K562 (cell line): Measurements from ENCODE around the gene GP1BA. TPM values are rescaled to one million over a fixed set of nuclear protein-coding genes. Genes with fewer than 3 reads are reported as not detected.
A peak's percentile ranks its signal among the peaks of the same experiment; 100 is the strongest.
"Not testable (repeated sequence)": the region's sequence is repeated elsewhere in the genome, so short reads cannot be mapped to it uniquely, and the experiment has no call there.

Experiments used
- ATAC-seq: fragments of 200-7000 bp; cut with Tn5 transposase; 3 replicates; pipeline ENCODE4 v1.9.1; 2020; ENCODE audit warnings: moderate library complexity
- BruUV-seq: library from RNA; stranded (reverse); fragments of 400-500 nt; replicated peaks from 2 replicates; lab custom pipeline; 2021; lab: Mats Ljungman, UMichigan
- CTCF ChIA-PET: fragments of 300-600 bp; formaldehyde crosslinking; extraction: SDS; loops from one replicate; lab custom pipeline; 2021; ENCODE audit warnings: low intra/inter-chr PET ratio; lab: Yijun Ruan, JAX
- POLR2A ChIA-PET: fragments of 300-600, 350-650 bp; sonication (Branson Sonifier 250); formaldehyde crosslinking; extraction: SDS; loops from one replicate; lab custom pipeline; 2021; ENCODE audit warnings: antibody characterized with exemption, inconsistent platforms; lab: Yijun Ruan, JAX
- DNase-seq, 4 experiments: peaks; one replicate each; pipeline versions ENCODE4 v3.0.0 to v3.0.0-alpha.2; 2011 to 2018; ENCODE audit warnings: low spot score in 3 of 4, mixed read lengths in 3 of 4; ENCODE audit errors: extremely low read depth in 1 of 4
- FAIRE-seq: peaks from 2 replicates; lab custom pipeline; 2011; peaks lifted over from hg19 to GRCh38; lab: Jason Lieb, UNC
- H2AFZ ChIP-seq: 2 replicates; pipeline ENCODE4 v1.6.0; 2011; ENCODE audit warnings: low read depth, low read length, control low read depth, inconsistent platforms
- H3K27ac ChIP-seq: fragments of 200-600 bp; 3 replicates; pipeline ENCODE4 v1.8.0; 2011; ENCODE audit warnings: low read depth, mild to moderate bottlenecking, control low read depth, inconsistent platforms, low read length, moderate library complexity, mixed read lengths; ENCODE audit errors: extremely low read depth
- H3K27me3 ChIP-seq, 2 experiments: fragments of 300-600 bp in 1 of 2; 2 replicates in 1 of 2; 3 replicates in 1 of 2; pipeline versions ENCODE4 v1.6.0 to v1.8.0; 2011; ENCODE audit warnings: inconsistent platforms in 2 of 2, low read length in 2 of 2, mild to moderate bottlenecking in 1 of 2, mixed read lengths in 1 of 2, moderate library complexity in 1 of 2; ENCODE audit not compliant: control insufficient read depth in 2 of 2, insufficient read depth in 2 of 2
- H3K36me3 ChIP-seq: fragments of 300-600 bp; 3 replicates; pipeline ENCODE4 v1.8.0; 2011; ENCODE audit warnings: mild to moderate bottlenecking, low read length, inconsistent platforms; ENCODE audit not compliant: control insufficient read depth, insufficient read depth
- H3K4me1 ChIP-seq, 2 experiments: fragments of 200-600 bp in 1 of 2; replicated peaks in 1 of 2; 2 replicates in 1 of 2; 3 replicates in 1 of 2; pipeline versions ENCODE4 v1.5.1 to v1.8.0; 2011; ENCODE audit warnings: inconsistent platforms in 2 of 2, low read length in 2 of 2, mild to moderate bottlenecking in 1 of 2, mixed read lengths in 1 of 2, moderate library complexity in 1 of 2; ENCODE audit not compliant: control insufficient read depth in 2 of 2, insufficient read depth in 2 of 2
- H3K4me2 ChIP-seq: 2 replicates; pipeline ENCODE4 v1.6.1; 2011; ENCODE audit warnings: low read length, control low read depth, inconsistent platforms, mixed read lengths; ENCODE audit not compliant: insufficient read depth
- H3K4me3 ChIP-seq: fragments of 200-600 bp; sonication (generic), shearing (Covaris generic); 2 replicates; pipeline ENCODE4 v1.5.1; 2016; ENCODE audit warnings: control low read depth, inconsistent platforms
- H3K79me2 ChIP-seq: fragments of 200-600 bp; 3 replicates; pipeline ENCODE4 v1.8.0; 2011; ENCODE audit warnings: low read length, inconsistent platforms; ENCODE audit not compliant: control insufficient read depth, insufficient read depth
- H3K9ac ChIP-seq, 2 experiments: 2 replicates each; pipeline versions ENCODE4 v1.6.0 to v1.6.1; 2011; ENCODE audit warnings: low read depth in 2 of 2, low read length in 2 of 2, control low read depth in 1 of 2, inconsistent platforms in 1 of 2, mild to moderate bottlenecking in 1 of 2, mixed read lengths in 1 of 2; ENCODE audit not compliant: insufficient read depth in 1 of 2
- H3K9me1 ChIP-seq: one replicate; pipeline ENCODE4 v1.6.0; 2011; ENCODE audit warnings: inconsistent platforms, mild to moderate bottlenecking, low read length, moderate library complexity; ENCODE audit not compliant: control insufficient read depth, insufficient read depth
- H3K9me3 ChIP-seq: replicated peaks from 2 replicates; pipeline ENCODE4 v1.5.1; 2011; ENCODE audit warnings: low read depth, low read length, inconsistent platforms; ENCODE audit not compliant: control insufficient read depth, insufficient read depth
- H4K20me1 ChIP-seq: replicated peaks from 2 replicates; pipeline ENCODE4 v1.6.1; 2011; ENCODE audit warnings: low read length, inconsistent platforms, mixed read lengths; ENCODE audit not compliant: control insufficient read depth, insufficient read depth
- NFIC ChIP-seq: fragments of 450-650 bp; IDR thresholded peaks from 2 replicates; pipeline ENCODE4 v1.6.1; 2017; ENCODE audit warnings: mild to moderate bottlenecking, inconsistent platforms
- NR1H2 ChIP-seq: sonication (generic); formaldehyde crosslinking; IDR thresholded peaks from 2 replicates; pipeline ENCODE4 v1.4.0; 2020; ENCODE audit warnings: mild to moderate bottlenecking, missing genetic modification reagents
- ZNF121 ChIP-seq: sonication (generic); formaldehyde crosslinking; conservative IDR thresholded peaks from 2 replicates; pipeline ENCODE4 v1.8.0; 2022; ENCODE audit warnings: missing genetic modification reagents
- WGBS: fragments of 100-300 bp; shearing (Covaris generic); methylation state at CpG from one replicate; pipeline ENCODE4 v1.1.6; 2016; ENCODE audit warnings: low coverage, mixed read lengths; ENCODE audit not compliant: insufficient coverage; ENCODE audit errors: missing lambda C conversion rate; 5-methylcytosine and 5-hydroxymethylcytosine counted together
- in situ Hi-C: fragments of 300-500 bp; cut with MboI; formaldehyde crosslinking; loops from 4 replicates; pipeline ENCODE4 v1.15.0; 2018; ENCODE audit warnings: inconsistent platforms, mixed read lengths
- intact Hi-C: fragments of 100-400 bp; cut with micrococcal nuclease; formaldehyde crosslinking; loops from 2 replicates; pipeline ENCODE4 v1.14.2; 2022
- polyA plus RNA-seq, 8 experiments: library from polyadenylated mRNA; depleted of rRNA in 4 of 8; stranded (reverse) in 5 of 8; unstranded in 3 of 8; fragments of >200 nt; fragmentation: Nextera tagmentation in 2 of 8; fragmentation: Illumina TruSeq in 1 of 8; extraction: Ambion mirVana in 2 of 8; extraction: Trizol in 1 of 8; gene quantifications; 2 replicates each; pipeline versions ENCODE4 v1.2.1 to v1.2.3, GENCODE V29; 2011 to 2014; ENCODE audit warnings: inconsistent platforms in 1 of 8, missing spikeins in 1 of 8
- total RNA-seq, 7 experiments: library from RNA; depleted of rRNA in 6 of 7; stranded (reverse); fragments of >200 nt in 6 of 7; fragmentation: Illumina TruSeq in 2 of 7; extraction: Trizol in 2 of 7; gene quantifications; 2 replicates each; pipeline versions ENCODE4 v1.2.1 to v1.2.3, GENCODE V29; 2011 to 2021; ENCODE audit warnings: low replicate concordance in 1 of 7

GP1BA gene
- total and polyA plus RNA-seq, 9 of the 15 experiments (the other 6 are each of a cell fraction or from before 2014, with no cell fraction given): 0.01 TPM; not detected in 8

- no peak overlapping the region for H3K4me2 ChIP-seq
- TF ChIP-seq NR1H2 (CRISPR knock-in tag) (no peak), NFIC (0 out of 2 replicates have a peak, but pooled peaks have one; percentile 10)
These were observed 18.1 kb upstream of the GP1BA start for GRCh38 chr17:4913994-4914393.

GRCh38 chr17:4914551-4914950, 17.5 kb upstream of the GP1BA start:
- intact Hi-C loops, FAIRE-seq: not testable (repeated sequence)

More at GRCh38 chr17:4913994-4914393, 18.1 kb upstream of the GP1BA start:
- Histone ChIP-seq H2AFZ (no peak overlapping the region), H3K9ac (no peak overlapping the region), H3K79me2 (no peaks in the 10 kb centered on the region), H3K4me1 (peaks cover 0 to 5% of the 10 kb centered on the region in 2 experiments; a peak in 4 of 5 replicates), H3K36me3 (no peaks in the 10 kb centered on the region), H3K27me3 (no peaks in the 10 kb centered on the region), H3K9me1 (no peaks in the 10 kb centered on the region), H3K9me3 (no peaks in the 10 kb centered on the region), H3K27ac (no peak overlapping the region), H3K4me3 (no peak overlapping the region), H4K20me1 (no peaks in the 10 kb centered on the region)
- ATAC-seq: no peak
- no peak for DNase-seq
- no CpG with 5 or more reads among the region's 1 CpG for WGBS
- intact Hi-C loops: no loop called here
- in situ Hi-C loops: loop anchor here (10.0 kb wide), 1 partner anchor 151 kb away; no protein-coding TSS in a partner anchor
- BruUV-seq: no TSS peak
- no peak for FAIRE-seq
- POLR2A ChIA-PET: interaction anchor here (0.6 to 0.7 kb wide), 3 partner anchors 48 to 171 kb away, joined by 3 to 4 read pairs (median 3); no protein-coding TSS in a partner anchor
- CTCF ChIA-PET: no interaction called here

More at GRCh38 chr17:4914551-4914950, 17.5 kb upstream of the GP1BA start:
- H3K27me3 ChIP-seq, H3K27ac ChIP-seq, H3K4me1 ChIP-seq, H3K4me2 ChIP-seq, H3K9me1 ChIP-seq, DNase-seq, BruUV-seq, H2AFZ ChIP-seq, H4K20me1 ChIP-seq, H3K36me3 ChIP-seq, ATAC-seq, H3K9ac ChIP-seq, H3K9me3 ChIP-seq, CTCF ChIA-PET, H3K4me3 ChIP-seq, H3K79me2 ChIP-seq: not testable (repeated sequence)
- 40% methylated on average over 3 of the region's 4 CpGs for WGBS
- in situ Hi-C loops: loop anchor here (10.0 kb wide), 1 partner anchor 150 kb away; no protein-coding TSS in a partner anchor
- peak; percentile 32; the same call in 1 of the 2 replicates for TF ChIP-seq ZNF121 (CRISPR knock-in tag)
- POLR2A ChIA-PET: interaction anchor here (0.6 kb wide), 1 partner anchor 52 kb away, joined by 3 read pairs; no protein-coding TSS in a partner anchor
